OCI-LY1 (cell line): ENCODE data around the gene ANKRD42.

Experiments used
- EZH2 ChIP-seq: fragments of 200-600 bp; sonication (generic), shearing (Covaris generic); IDR thresholded peaks from 2 replicates; pipeline ENCODE4 v1.8.0; 2017; ENCODE audit warnings: borderline replicate concordance, mixed run types, mild to moderate bottlenecking, antibody characterized with exemption, low read length, moderate library complexity, mixed read lengths
- TF ChIP-seq, protein P1 (sequence below): fragments of 200-600 bp; sonication (generic), shearing (Covaris generic); IDR thresholded peaks from 2 replicates; pipeline ENCODE4 v1.5.1; 2017; ENCODE audit warnings: mild to moderate bottlenecking, antibody characterized with exemption, low read length, moderate library complexity, mixed read lengths

DNA sequence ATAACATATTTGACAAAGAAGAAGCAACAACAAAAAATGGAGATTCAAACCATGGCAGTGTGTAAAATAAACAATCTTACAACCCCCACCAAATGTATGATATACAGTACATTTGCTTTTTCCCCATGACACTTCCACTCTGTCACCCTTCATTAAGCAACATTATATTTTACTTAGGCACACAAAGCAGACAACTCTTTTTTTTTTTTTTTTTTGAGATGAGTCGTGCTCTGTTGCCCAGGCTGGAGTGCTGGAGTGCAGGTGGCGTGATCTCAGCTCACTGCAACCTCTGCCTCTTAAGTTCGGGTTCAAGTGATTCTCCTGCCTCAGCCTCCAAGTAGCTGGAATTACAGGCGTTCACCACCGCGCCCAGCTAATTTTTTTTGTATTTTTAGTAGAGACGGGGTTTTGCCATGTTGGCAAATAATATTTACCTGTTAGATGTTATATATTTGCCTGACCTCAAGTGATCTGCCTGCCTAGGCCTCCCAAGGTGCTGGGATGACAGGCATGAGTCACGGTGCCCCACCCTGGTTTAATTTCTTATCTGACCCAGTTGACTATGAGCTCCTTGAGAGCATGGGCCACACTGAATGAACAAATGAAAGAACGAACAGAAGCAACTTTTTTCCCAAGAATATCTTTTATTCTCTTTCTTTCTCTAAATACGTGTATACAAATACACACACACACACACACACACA, 42.1 kb upstream of the ANKRD42 start:
- TF ChIP-seq EZH2 = no peak
- TF ChIP-seq, protein P1, sequence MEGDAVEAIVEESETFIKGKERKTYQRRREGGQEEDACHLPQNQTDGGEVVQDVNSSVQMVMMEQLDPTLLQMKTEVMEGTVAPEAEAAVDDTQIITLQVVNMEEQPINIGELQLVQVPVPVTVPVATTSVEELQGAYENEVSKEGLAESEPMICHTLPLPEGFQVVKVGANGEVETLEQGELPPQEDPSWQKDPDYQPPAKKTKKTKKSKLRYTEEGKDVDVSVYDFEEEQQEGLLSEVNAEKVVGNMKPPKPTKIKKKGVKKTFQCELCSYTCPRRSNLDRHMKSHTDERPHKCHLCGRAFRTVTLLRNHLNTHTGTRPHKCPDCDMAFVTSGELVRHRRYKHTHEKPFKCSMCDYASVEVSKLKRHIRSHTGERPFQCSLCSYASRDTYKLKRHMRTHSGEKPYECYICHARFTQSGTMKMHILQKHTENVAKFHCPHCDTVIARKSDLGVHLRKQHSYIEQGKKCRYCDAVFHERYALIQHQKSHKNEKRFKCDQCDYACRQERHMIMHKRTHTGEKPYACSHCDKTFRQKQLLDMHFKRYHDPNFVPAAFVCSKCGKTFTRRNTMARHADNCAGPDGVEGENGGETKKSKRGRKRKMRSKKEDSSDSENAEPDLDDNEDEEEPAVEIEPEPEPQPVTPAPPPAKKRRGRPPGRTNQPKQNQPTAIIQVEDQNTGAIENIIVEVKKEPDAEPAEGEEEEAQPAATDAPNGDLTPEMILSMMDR = no peak
